Measurements from ENCODE around the gene KLHL12. TPM values are rescaled to one million over a fixed set of nuclear protein-coding genes. Genes with fewer than 3 reads are reported as not detected.

The KLHL12 gene
- total and polyA plus RNA-seq, 2 donors (not counting 3 experiments of a cell fraction or from before 2014, with no cell fraction given), result 22.8 to 23.0 TPM

- no peak for FAIRE-seq
- no TSS peak for BruUV-seq (replicated peaks)
- TF ChIP-seq, protein P1, sequence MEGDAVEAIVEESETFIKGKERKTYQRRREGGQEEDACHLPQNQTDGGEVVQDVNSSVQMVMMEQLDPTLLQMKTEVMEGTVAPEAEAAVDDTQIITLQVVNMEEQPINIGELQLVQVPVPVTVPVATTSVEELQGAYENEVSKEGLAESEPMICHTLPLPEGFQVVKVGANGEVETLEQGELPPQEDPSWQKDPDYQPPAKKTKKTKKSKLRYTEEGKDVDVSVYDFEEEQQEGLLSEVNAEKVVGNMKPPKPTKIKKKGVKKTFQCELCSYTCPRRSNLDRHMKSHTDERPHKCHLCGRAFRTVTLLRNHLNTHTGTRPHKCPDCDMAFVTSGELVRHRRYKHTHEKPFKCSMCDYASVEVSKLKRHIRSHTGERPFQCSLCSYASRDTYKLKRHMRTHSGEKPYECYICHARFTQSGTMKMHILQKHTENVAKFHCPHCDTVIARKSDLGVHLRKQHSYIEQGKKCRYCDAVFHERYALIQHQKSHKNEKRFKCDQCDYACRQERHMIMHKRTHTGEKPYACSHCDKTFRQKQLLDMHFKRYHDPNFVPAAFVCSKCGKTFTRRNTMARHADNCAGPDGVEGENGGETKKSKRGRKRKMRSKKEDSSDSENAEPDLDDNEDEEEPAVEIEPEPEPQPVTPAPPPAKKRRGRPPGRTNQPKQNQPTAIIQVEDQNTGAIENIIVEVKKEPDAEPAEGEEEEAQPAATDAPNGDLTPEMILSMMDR (IDR thresholded peaks at IDR 0.05; ENCODE audit: extremely low read depth in 1 of 2, insufficient read depth in 1 of 2, low read depth in 1 of 2, low read length in 2 of 2), result no peak
- TF ChIP-seq FOS (IDR thresholded peaks at IDR 0.05; ENCODE audit: borderline replicate concordance, insufficient read depth, low read length) (no peak), POLR2AphosphoS5 (IDR thresholded peaks at IDR 0.05; ENCODE audit: insufficient read depth, low read depth, low read length) (no peak), MYC (IDR thresholded peaks at IDR 0.05; ENCODE audit: low read depth, low read length) (no peak)
- dilution Hi-C loops (cut with MboI; ENCODE audit: extremely low pct_ligation_motif_present, low sequenced_read_pairs) (no loop called here), intact Hi-C loops (cut with micrococcal nuclease) (no loop called here)
- no peaks in the 10 kb centered on the region for H3K4me1 ChIP-seq (ENCODE audit: control insufficient read depth, extremely low read depth, insufficient read depth, low read length)
- no peak overlapping the region for H3K27ac ChIP-seq (ENCODE audit: insufficient read depth, low read depth, low read length)
- no peak overlapping the region for H3K4me3 ChIP-seq (replicated peaks in 1 of 3; ENCODE audit: insufficient read depth in 1 of 3, low read depth in 1 of 3, low read length in 3 of 3)
- H3K27me3 ChIP-seq (ENCODE audit: control insufficient read depth in 2 of 2, insufficient read depth in 2 of 2, low read length in 2 of 2), result no peaks in the 10 kb centered on the region
- H3K79me2 ChIP-seq (ENCODE audit: control insufficient read depth, insufficient read depth, low read length), result no peaks in the 10 kb centered on the region
- no peak overlapping the region for H2AFZ ChIP-seq (ENCODE audit: low read depth, low read length)
- H3K9me1 ChIP-seq (replicated peaks; ENCODE audit: control insufficient read depth, extremely low read depth, insufficient read depth, low read length), result no peaks in the 10 kb centered on the region
- no peaks in the 10 kb centered on the region for H3K9me3 ChIP-seq (replicated peaks; ENCODE audit: control insufficient read depth, insufficient read depth, low read length)
- no peak overlapping the region for H3K9ac ChIP-seq (replicated peaks; ENCODE audit: extremely low read depth, insufficient read depth, low read length)
- no peak for DNase-seq (ENCODE audit: low read depth, low spot score)
- CTCF ChIA-PET, result interaction anchor here (1.2 kb wide), 1 partner anchor 10 kb away, joined by 3 read pairs; no protein-coding TSS in a partner anchor
- H4K20me1 ChIP-seq (replicated peaks; ENCODE audit: control insufficient read depth, extremely low read depth, insufficient read depth, low read length), result no peaks in the 10 kb centered on the region
- H3K36me3 ChIP-seq (ENCODE audit: control insufficient read depth in 2 of 2, extremely low read depth in 1 of 2, insufficient read depth in 2 of 2, low read length in 2 of 2), result no peaks in the 10 kb centered on the region
- POLR2A ChIA-PET, result no interaction called here
- no peak overlapping the region for H3K4me2 ChIP-seq (ENCODE audit: insufficient read depth, low read length)
Observed at GRCh38 chr1:202871367-202871766, 55.7 kb downstream of the KLHL12 start.

All from endothelial cell of umbilical vein (primary cell).